AG10803 (cell line): Measurements from ENCODE around the gene TMEM258.

Experiments
- DNase-seq: peaks from one replicate; pipeline ENCODE4 v3.0.0; 2010; ENCODE audit warnings: low read depth
- H3K4me3 ChIP-seq: 2 replicates; pipeline ENCODE4 v1.5.1; 2011; ENCODE audit warnings: mild to moderate bottlenecking, low read length, control low read depth
- CTCF ChIP-seq: conservative IDR thresholded peaks from 2 replicates; pipeline ENCODE4 v1.5.1; 2011; ENCODE audit warnings: mild to moderate bottlenecking, low read length, control low read depth, inconsistent platforms

The TMEM258 gene

GRCh38 chr11:61774411-61774810, 18.0 kb downstream of the TMEM258 start:
- no peak overlapping the region for H3K4me3 ChIP-seq
- TF ChIP-seq CTCF, result no peak
- no peak for DNase-seq

GRCh38 chr11:61773809-61774208, 18.6 kb downstream of the TMEM258 start:
- no peak for DNase-seq
- no peak overlapping the region for H3K4me3 ChIP-seq
- TF ChIP-seq CTCF, result no peak

GRCh38 chr11:61773356-61773755, 19.0 kb downstream of the TMEM258 start:
- H3K4me3 ChIP-seq, result no peak overlapping the region
- TF ChIP-seq CTCF, result no peak
- DNase-seq, result no peak

GRCh38 chr11:61771985-61772455, 20.4 kb downstream of the TMEM258 start:
- TF ChIP-seq CTCF, result no peak
- DNase-seq, result no peak
- no peak overlapping the region for H3K4me3 ChIP-seq

GRCh38 chr11:61771195-61771894, 21.1 kb downstream of the TMEM258 start:
- H3K4me3 ChIP-seq, result no peak overlapping the region
- TF ChIP-seq CTCF, result no peak
- no peak for DNase-seq

- TF ChIP-seq CTCF, result no peak
- H3K4me3 ChIP-seq, result no peak overlapping the region
- DNase-seq, result no peak
These were observed 22.3 kb downstream of the TMEM258 start for GRCh38 chr11:61769946-61770683.
